T-cell (primary cell): ENCODE measurements around the gene GLRX. TPM values are rescaled to one million over a fixed set of nuclear protein-coding genes. Genes with fewer than 3 reads are reported as not detected.

Source experiments
- ATAC-seq, 4 experiments: fragments of 200-7000 bp in 3 of 4; fragments of 150-1000 bp in 1 of 4; cut with Tn5 transposase; replicated peaks in 1 of 4; 1 replicate in 3 of 4; 2 replicates in 1 of 4; pipeline ENCODE4 v1.10.0; 2021; ENCODE audit warnings: moderate library complexity in 3 of 4, mild to moderate bottlenecking in 2 of 4, moderate number of reproducible peaks in 1 of 4
- CTCF ChIA-PET, 2 donors: fragments of 300-600 bp; sonication (Branson Sonifier 250); formaldehyde crosslinking; loops; one replicate each; lab custom pipeline; 2022; ENCODE audit warnings: antibody characterized with exemption in 2 of 2; lab: Charles Lee
- POLR2A ChIA-PET, 2 donors: fragments of 300-600 bp; sonication (Branson Sonifier 250); formaldehyde crosslinking; loops; one replicate each; lab custom pipeline; 2022; ENCODE audit warnings: antibody characterized with exemption in 2 of 2; lab: Charles Lee
- DNase-seq, 35 experiments: peaks; one replicate each; pipeline versions ENCODE4 v3.0.0 to v3.0.0-alpha.2; 2013 to 2023
- H3K27ac ChIP-seq: one replicate; pipeline ENCODE4 v1.5.1; 2013; ENCODE audit warnings: low read length
- H3K27me3 ChIP-seq, 2 experiments: replicated peaks in 1 of 2; 1 replicate in 1 of 2; 2 replicates in 1 of 2; pipeline versions ENCODE4 v1.6.1 to v1.7.0; 2013; ENCODE audit warnings: low read length in 1 of 2, mixed read lengths in 1 of 2; ENCODE audit not compliant: control insufficient read depth in 2 of 2, insufficient read depth in 2 of 2; ENCODE audit errors: extremely low read depth in 1 of 2
- H3K36me3 ChIP-seq, 2 donors: 1 replicate in 1 of 2; 2 replicates in 1 of 2; pipeline versions ENCODE4 v1.6.1 to v1.7.0; 2013; ENCODE audit warnings: low read length in 1 of 2; ENCODE audit not compliant: control insufficient read depth in 2 of 2, insufficient read depth in 1 of 2; ENCODE audit errors: extremely low read depth in 1 of 2
- H3K4me1 ChIP-seq, 2 experiments: 1 replicate in 1 of 2; 2 replicates in 1 of 2; pipeline versions ENCODE4 v1.6.1 to v1.7.0; 2013; ENCODE audit warnings: low read length in 2 of 2, mixed read lengths in 1 of 2; ENCODE audit not compliant: insufficient read depth in 2 of 2, control insufficient read depth in 1 of 2; ENCODE audit errors: extremely low read depth in 1 of 2
- H3K4me3 ChIP-seq, 2 donors: 1 replicate in 1 of 2; 2 replicates in 1 of 2; pipeline versions ENCODE4 v1.5.1 to v1.7.0; 2013; ENCODE audit warnings: mild to moderate bottlenecking in 2 of 2, low read length in 1 of 2, moderate library complexity in 1 of 2; ENCODE audit not compliant: control insufficient read depth in 1 of 2; ENCODE audit errors: extremely low read depth in 1 of 2
- H3K9me3 ChIP-seq: 2 replicates; pipeline ENCODE4 v1.7.0; 2013
- H3K27ac Mint-ChIP-seq, 2 donors: one replicate each; pipeline ENCODE4 v1.8.0; 2020 to 2021; ENCODE audit warnings: mild to moderate bottlenecking in 2 of 2, mixed read lengths in 2 of 2
- H3K27me3 Mint-ChIP-seq, 2 donors: one replicate each; pipeline ENCODE4 v1.8.0; 2021 to 2022; ENCODE audit warnings: mixed read lengths in 2 of 2
- H3K36me3 Mint-ChIP-seq: one replicate; pipeline ENCODE4 v1.8.0; 2021; ENCODE audit warnings: mixed read lengths
- H3K4me1 Mint-ChIP-seq, 3 donors: one replicate each; pipeline ENCODE4 v1.8.0; 2020 to 2022; ENCODE audit warnings: mixed read lengths in 3 of 3, mild to moderate bottlenecking in 1 of 3
- H3K4me3 Mint-ChIP-seq, 3 donors: one replicate each; pipeline ENCODE4 v1.8.0; 2020 to 2022; ENCODE audit warnings: mild to moderate bottlenecking in 3 of 3, mixed read lengths in 3 of 3, moderate library complexity in 3 of 3
- H3K9me3 Mint-ChIP-seq, 3 donors: one replicate each; pipeline ENCODE4 v1.8.0; 2020 to 2022; ENCODE audit warnings: mixed read lengths in 3 of 3
- WGBS: methylation state at CpG from one replicate; pipeline ENCODE4 v1.1.5; 2013; ENCODE audit warnings: missing lambda C conversion rate; ENCODE audit not compliant: insufficient coverage; 5-methylcytosine and 5-hydroxymethylcytosine counted together
- total RNA-seq, 35 experiments: library from RNA in 6 of 35; stranded (reverse) in 6 of 35; fragments of 120-200 nt in 1 of 35; gene quantifications; one replicate each; pipeline versions ENCODE4 v1.2.1 to v1.2.4 and lab custom pipeline; 2013 to 2026

GLRX gene
- total RNA-seq, 5 donors from 2014 or later (not counting 1 experiment from before 2014, with no cell fraction given): 27.6 to 73.3 (median 56.8) TPM

DNA sequence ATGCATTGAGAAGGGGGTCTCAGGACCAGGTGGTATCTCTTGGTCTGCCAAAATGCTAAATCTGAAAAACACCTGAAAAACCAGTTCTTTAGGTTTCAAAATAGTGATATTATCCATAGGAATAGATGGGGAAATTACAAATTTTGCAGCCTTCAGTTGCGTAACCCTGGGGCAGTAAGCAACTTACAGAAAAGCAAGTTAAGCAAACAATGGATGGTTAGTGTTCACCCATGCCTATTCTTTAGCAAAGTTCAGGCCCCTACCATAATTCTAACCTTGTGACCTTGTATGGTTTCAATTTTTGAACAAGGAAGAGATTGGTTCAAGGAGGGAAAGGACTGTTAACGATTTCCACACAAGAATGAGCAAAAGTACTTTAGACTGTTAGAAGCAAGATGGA, 24.5 kb downstream of the GLRX start:
- Mint-ChIP-seq H3K27ac (no peak overlapping the region), H3K27me3 (no peaks in the 10 kb centered on the region), H3K4me1 (peaks cover 0 to 5% (median 0%) of the 10 kb centered on the region in 3 donors), H3K36me3 (peaks cover 5% of the 10 kb centered on the region), H3K4me3 (no peak overlapping the region), H3K9me3 (no peaks in the 10 kb centered on the region)
- WGBS: no CpG with 5 or more reads among the region's 2 CpGs
- Histone ChIP-seq H3K9me3 (no peaks in the 10 kb centered on the region), H3K4me1 (no peaks in the 10 kb centered on the region), H3K4me3 (no peak overlapping the region), H3K27me3 (no peaks in the 10 kb centered on the region), H3K27ac (no peak overlapping the region), H3K36me3 (peaks cover 0 to 3% of the 10 kb centered on the region in 2 donors)
- ChIA-PET CTCF (interaction anchor here in 1 of 2 donors (1.3 kb wide), 1 partner anchor 38 kb away, joined by 3 read pairs; no protein-coding TSS in a partner anchor), POLR2A (no interaction called here)
- DNase-seq (no peak), ATAC-seq (no peak)

DNA sequence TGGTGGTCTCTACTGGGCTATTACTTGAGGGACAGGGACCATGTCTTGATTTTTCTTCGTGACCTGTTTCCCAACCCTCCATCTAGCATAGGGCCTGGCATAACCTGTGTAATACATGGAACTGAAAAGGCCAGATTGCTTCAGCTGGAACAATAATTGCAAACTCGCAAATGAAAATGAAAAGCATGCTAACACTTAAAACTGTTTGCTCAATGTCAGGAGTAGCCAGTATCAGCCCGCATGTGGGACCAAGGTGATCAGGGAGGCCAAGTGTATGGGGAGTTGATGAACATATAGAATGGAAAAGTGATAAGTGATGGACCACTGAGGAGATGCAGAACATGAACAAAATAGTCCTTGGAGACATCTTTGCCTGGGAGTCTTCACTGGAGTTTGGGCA, 25.2 kb downstream of the GLRX start:
- POLR2A ChIA-PET: no interaction called here
- no peaks in the 10 kb centered on the region for H3K4me1 Mint-ChIP-seq
- no peak overlapping the region for H3K4me3 Mint-ChIP-seq
- no peaks in the 10 kb centered on the region for H3K36me3 ChIP-seq
- H3K4me1 ChIP-seq: no peaks in the 10 kb centered on the region
- peaks cover 5% of the 10 kb centered on the region for H3K36me3 Mint-ChIP-seq
- H3K4me3 ChIP-seq: no peak overlapping the region
- no peak for ATAC-seq
- CTCF ChIA-PET: interaction anchor here (1.3 to 2.1 kb wide), 2 partner anchors 16 to 39 kb away, joined by 3 to 8 read pairs; no protein-coding TSS in a partner anchor
- H3K27ac Mint-ChIP-seq: no peak overlapping the region
- no peaks in the 10 kb centered on the region for H3K27me3 Mint-ChIP-seq
- no peak overlapping the region for H3K27ac ChIP-seq
- no peaks in the 10 kb centered on the region for H3K27me3 ChIP-seq
- H3K9me3 ChIP-seq: no peaks in the 10 kb centered on the region
- no peak for DNase-seq
- 95% methylated on average over 2 of the region's 3 CpGs for WGBS
- no peaks in the 10 kb centered on the region for H3K9me3 Mint-ChIP-seq

DNA sequence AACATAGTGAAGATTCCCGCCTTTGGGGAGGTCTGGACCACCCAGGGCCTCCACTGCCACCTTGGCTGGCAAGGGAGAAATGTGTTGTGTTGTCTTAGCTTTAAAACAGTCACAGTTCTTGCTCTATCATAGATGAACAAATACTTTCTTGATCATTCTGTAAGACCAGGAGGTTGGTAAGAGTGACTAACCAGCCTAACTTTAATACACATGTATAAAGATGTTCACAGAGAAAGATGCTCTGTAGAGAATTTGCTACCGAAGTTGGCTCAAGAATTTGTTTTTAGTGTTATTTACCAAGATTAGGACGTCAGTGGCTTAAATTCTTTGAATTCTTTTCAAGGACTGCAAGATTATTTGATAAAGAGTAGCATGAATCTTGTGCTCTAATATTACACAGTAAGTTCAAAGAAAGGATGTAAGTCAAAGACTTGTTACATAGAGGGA, 28.4 kb downstream of the GLRX start:
- Histone ChIP-seq H3K27me3 (no peaks in the 10 kb centered on the region), H3K36me3 (no peaks in the 10 kb centered on the region), H3K4me3 (no peak overlapping the region), H3K4me1 (no peaks in the 10 kb centered on the region), H3K9me3 (no peaks in the 10 kb centered on the region), H3K27ac (no peak overlapping the region)
- ChIA-PET POLR2A (no interaction called here), CTCF (interaction anchor here (0.7 to 3.4 kb wide), 2 partner anchors 13 to 123 kb away, joined by 3 to 21 read pairs; no protein-coding TSS in a partner anchor)
- DNase-seq (no peak), ATAC-seq (no peak)
- no CpG with 5 or more reads among the region's 3 CpGs for WGBS
- H3K27me3 Mint-ChIP-seq: no peaks in the 10 kb centered on the region
- no peak overlapping the region for H3K27ac Mint-ChIP-seq
- no peaks in the 10 kb centered on the region for H3K4me1 Mint-ChIP-seq
- no peak overlapping the region for H3K4me3 Mint-ChIP-seq
- peaks cover 5% of the 10 kb centered on the region for H3K36me3 Mint-ChIP-seq
- H3K9me3 Mint-ChIP-seq: no peaks in the 10 kb centered on the region

- no peak overlapping the region for H3K27ac Mint-ChIP-seq
- no peak for ATAC-seq
- H3K4me1 ChIP-seq: no peaks in the 10 kb centered on the region
- no peaks in the 10 kb centered on the region for H3K4me1 Mint-ChIP-seq
- no peak for DNase-seq
- H3K9me3 Mint-ChIP-seq: no peaks in the 10 kb centered on the region
- H3K36me3 ChIP-seq: no peaks in the 10 kb centered on the region
- POLR2A ChIA-PET: no interaction called here
- no peak overlapping the region for H3K4me3 ChIP-seq
- H3K27me3 ChIP-seq: no peaks in the 10 kb centered on the region
- 76% methylated on average over 3 of the region's 6 CpGs for WGBS
- CTCF ChIA-PET: interaction anchor here (0.6 to 3.4 kb wide), 4 partner anchors 10 to 57 kb away, joined by 3 to 21 read pairs (median 6); no protein-coding TSS in a partner anchor
- H3K36me3 Mint-ChIP-seq: no peaks in the 10 kb centered on the region
- no peaks in the 10 kb centered on the region for H3K9me3 ChIP-seq
- no peak overlapping the region for H3K4me3 Mint-ChIP-seq
- no peaks in the 10 kb centered on the region for H3K27me3 Mint-ChIP-seq
- H3K27ac ChIP-seq: no peak overlapping the region
Measured at GRCh38 chr5:95791751-95792150, 30.8 kb downstream of the GLRX start.

GRCh38 chr5:95788493-95788892, 34.0 kb downstream of the GLRX start:
- no peak overlapping the region for H3K4me3 ChIP-seq
- H3K4me3 Mint-ChIP-seq: no peak overlapping the region
- no peaks in the 10 kb centered on the region for H3K36me3 ChIP-seq
- no peak overlapping the region for H3K27ac ChIP-seq
- ATAC-seq (no peak), DNase-seq (no peak)
- POLR2A ChIA-PET: no interaction called here
- H3K4me1 ChIP-seq: no peaks in the 10 kb centered on the region
- H3K27me3 Mint-ChIP-seq: no peaks in the 10 kb centered on the region
- H3K36me3 Mint-ChIP-seq: no peaks in the 10 kb centered on the region
- WGBS: 94% methylated on average over 7 of the region's 8 CpGs
- peaks cover 5 to 9% (median 7%) of the 10 kb centered on the region in 3 donors for H3K4me1 Mint-ChIP-seq
- no peak overlapping the region for H3K27ac Mint-ChIP-seq
- CTCF ChIA-PET: interaction anchor here in 1 of 2 donors (0.6 kb wide), 1 partner anchor 758 kb away, joined by 4 read pairs; no protein-coding TSS in a partner anchor
- H3K27me3 ChIP-seq: no peaks in the 10 kb centered on the region
- H3K9me3 ChIP-seq: no peaks in the 10 kb centered on the region
- H3K9me3 Mint-ChIP-seq: no peaks in the 10 kb centered on the region

GRCh38 chr5:95786821-95787418, 35.6 kb downstream of the GLRX start:
- Mint-ChIP-seq H3K9me3 (no peaks in the 10 kb centered on the region), H3K36me3 (no peaks in the 10 kb centered on the region), H3K27ac (no peak overlapping the region), H3K4me1 (peaks cover 5 to 9% (median 7%) of the 10 kb centered on the region in 3 donors), H3K27me3 (no peaks in the 10 kb centered on the region), H3K4me3 (no peak overlapping the region)
- no peak for ATAC-seq
- no peaks in the 10 kb centered on the region for H3K36me3 ChIP-seq
- ChIA-PET POLR2A (interaction anchor here (0.6 kb wide), 2 partner anchors 20 to 33 kb away, joined by 6 to 8 read pairs; no protein-coding TSS in a partner anchor), CTCF (interaction anchor here (0.6 to 1.2 kb wide), 9 partner anchors 8 to 815 kb away, joined by 3 to 4 read pairs (median 3); no protein-coding TSS in a partner anchor)
- no peak overlapping the region for H3K27ac ChIP-seq
- H3K4me3 ChIP-seq: no peak overlapping the region
- H3K27me3 ChIP-seq: no peaks in the 10 kb centered on the region
- no CpG with 5 or more reads among the region's 3 CpGs for WGBS
- no peak for DNase-seq
- H3K9me3 ChIP-seq: no peaks in the 10 kb centered on the region
- no peaks in the 10 kb centered on the region for H3K4me1 ChIP-seq
